Erythroblast (primary cell): Measurements from ENCODE around the gene UPP2.

Experiments
- GATA1 ChIP-seq: IDR thresholded peaks from 2 replicates; pipeline ENCODE4 v1.6.1; 2011; ENCODE audit warnings: low read depth, mild to moderate bottlenecking, control low read depth, low read length, moderate library complexity
- POLR2A ChIP-seq: IDR thresholded peaks from 2 replicates; pipeline ENCODE4 v1.6.1; 2011; ENCODE audit warnings: mild to moderate bottlenecking, low read length

DNA sequence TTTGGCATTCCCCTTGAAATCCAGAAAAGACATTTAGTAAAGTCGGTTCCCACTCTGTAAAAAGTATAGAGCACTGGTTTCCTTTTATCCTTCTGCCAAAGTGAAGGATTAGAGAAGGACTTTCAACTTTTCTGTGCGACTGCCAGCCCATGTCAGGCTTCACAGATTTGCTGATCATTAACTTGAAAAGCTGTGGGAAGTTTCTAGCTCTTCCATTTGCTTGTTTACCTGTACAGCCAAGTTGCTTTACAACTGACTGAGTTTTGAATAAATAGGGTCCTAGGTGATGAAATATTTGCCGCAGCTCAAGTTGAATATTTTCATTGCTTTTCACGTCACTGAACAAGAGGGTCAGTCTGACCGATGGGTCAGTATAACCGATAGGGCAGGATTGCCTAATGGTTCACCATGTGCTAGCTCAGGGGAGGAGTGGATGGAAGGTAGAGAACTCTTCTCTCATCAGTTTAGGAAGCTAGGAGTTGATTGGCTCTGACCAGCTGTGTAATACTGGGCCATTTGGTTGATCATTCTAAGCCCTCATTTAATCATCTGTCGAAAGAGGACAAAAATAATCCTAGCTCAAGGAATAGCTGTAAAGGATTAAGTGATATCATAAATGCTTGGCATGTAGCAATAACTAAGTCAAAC is 30.4 kb downstream of the UPP2 start:
- TF ChIP-seq POLR2A, result no peak
- no peak for TF ChIP-seq GATA1
